Loucy (cell line): ENCODE results near the gene APOBEC4.

Source experiments
- EZH2phosphoT487 ChIP-seq: fragments of 200-600 bp; IDR thresholded peaks from 2 replicates; pipeline ENCODE4 v1.6.1; 2018; ENCODE audit warnings: antibody characterized with exemption, mild to moderate bottlenecking, moderate library complexity, borderline replicate concordance
- TF ChIP-seq, protein P1 (sequence below): fragments of 200-600 bp; sonication (generic); conservative IDR thresholded peaks from 2 replicates; pipeline ENCODE4 v1.5.1; 2014; ENCODE audit warnings: mild to moderate bottlenecking, antibody characterized with exemption, low read length

- no peak for TF ChIP-seq EZH2phosphoT487
- TF ChIP-seq, protein P1, sequence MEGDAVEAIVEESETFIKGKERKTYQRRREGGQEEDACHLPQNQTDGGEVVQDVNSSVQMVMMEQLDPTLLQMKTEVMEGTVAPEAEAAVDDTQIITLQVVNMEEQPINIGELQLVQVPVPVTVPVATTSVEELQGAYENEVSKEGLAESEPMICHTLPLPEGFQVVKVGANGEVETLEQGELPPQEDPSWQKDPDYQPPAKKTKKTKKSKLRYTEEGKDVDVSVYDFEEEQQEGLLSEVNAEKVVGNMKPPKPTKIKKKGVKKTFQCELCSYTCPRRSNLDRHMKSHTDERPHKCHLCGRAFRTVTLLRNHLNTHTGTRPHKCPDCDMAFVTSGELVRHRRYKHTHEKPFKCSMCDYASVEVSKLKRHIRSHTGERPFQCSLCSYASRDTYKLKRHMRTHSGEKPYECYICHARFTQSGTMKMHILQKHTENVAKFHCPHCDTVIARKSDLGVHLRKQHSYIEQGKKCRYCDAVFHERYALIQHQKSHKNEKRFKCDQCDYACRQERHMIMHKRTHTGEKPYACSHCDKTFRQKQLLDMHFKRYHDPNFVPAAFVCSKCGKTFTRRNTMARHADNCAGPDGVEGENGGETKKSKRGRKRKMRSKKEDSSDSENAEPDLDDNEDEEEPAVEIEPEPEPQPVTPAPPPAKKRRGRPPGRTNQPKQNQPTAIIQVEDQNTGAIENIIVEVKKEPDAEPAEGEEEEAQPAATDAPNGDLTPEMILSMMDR: no peak
These were observed 41.6 kb upstream of the APOBEC4 start for GRCh38 chr1:183694755-183695154.
